ENCODE results near the gene HOXC9. TPM values are rescaled to one million over a fixed set of nuclear protein-coding genes. Genes with fewer than 3 reads are reported as not detected.

The HOXC9 gene
- total and polyA plus RNA-seq, 9 of the 15 experiments (the other 6 are each of a cell fraction or from before 2014, with no cell fraction given): 1.1 to 10.5 (median 9.3) TPM

- TF ChIP-seq HNRNPH1 (optimal IDR thresholded peaks at IDR 0.05; ENCODE audit: low read depth, low read length) (no peak), WHSC1 (IDR thresholded peaks at IDR 0.05; ENCODE audit: low read length) (no peak), ZNF57 (CRISPR knock-in tag; IDR thresholded peaks at IDR 0.05) (no peak), MCM2 (IDR thresholded peaks at IDR 0.05; ENCODE audit: low read depth) (no peak), CGGBP1 (CRISPR knock-in tag; IDR thresholded peaks at IDR 0.05) (no peak), SMARCB1 (IDR thresholded peaks at IDR 0.05; ENCODE audit: insufficient read length, low read depth) (no peak), GATAD2B (IDR thresholded peaks at IDR 0.05; ENCODE audit: borderline replicate concordance) (no peak), ATF2 (CRISPR knock-in tag; IDR thresholded peaks at IDR 0.05) (no peak), SREBF1 (IDR thresholded peaks at IDR 0.05; ENCODE audit: borderline replicate concordance, low read depth, low read length) (no peak), POLR3A (IDR thresholded peaks at IDR 0.05; ENCODE audit: borderline replicate concordance, extremely low read depth, insufficient read depth, insufficient read length) (no peak), ZNF12 (CRISPR knock-in tag; IDR thresholded peaks at IDR 0.05) (no peak), U2AF1 (optimal IDR thresholded peaks at IDR 0.05; ENCODE audit: low read depth, low read length) (no peak), U2AF2 (optimal IDR thresholded peaks at IDR 0.05; ENCODE audit: low read depth, low read length) (no peak), ZNF324 (CRISPR knock-in tag; IDR thresholded peaks at IDR 0.05) (no peak), MAZ (CRISPR knock-in tag; conservative IDR thresholded peaks at IDR 0.05 in 1 of 2, IDR thresholded peaks at IDR 0.05 in 1 of 2) (peak; percentile 89 to 96), NFE2L1 (tag; IDR thresholded peaks at IDR 0.05; ENCODE audit: borderline replicate concordance, low read depth) (no peak), PPARD (CRISPR knock-in tag; IDR thresholded peaks at IDR 0.05) (no peak), MCM3 (IDR thresholded peaks at IDR 0.05) (no peak), ZNF280A (IDR thresholded peaks at IDR 0.05; ENCODE audit: low read depth, partially characterized antibody) (no peak), KAT8 (IDR thresholded peaks at IDR 0.05; ENCODE audit: low read depth) (no peak), PTBP1 (IDR thresholded peaks at IDR 0.05; ENCODE audit: low read depth, low read length) (no peak), THAP7 (CRISPR knock-in tag; IDR thresholded peaks at IDR 0.05) (no peak), SNAPC5 (CRISPR knock-in tag; IDR thresholded peaks at IDR 0.05) (no peak), ZNF436 (CRISPR knock-in tag; IDR thresholded peaks at IDR 0.05) (no peak), GATA2 (CRISPR knock-in tag; IDR thresholded peaks at IDR 0.05) (no peak)
Measured at GRCh38 chr12:53995378-53996239, 4.4 kb upstream of the HOXC9 start (continued).
